NCI-H510A treated with DMSO at 0.1 percent for 48 hours (cell line): ENCODE results near the gene SCARB2.

Experiments used
- DNase-seq: peaks from one replicate; lab custom pipeline; 2025; lab: John Stamatoyannopoulos, UW

SCARB2 gene

DNA sequence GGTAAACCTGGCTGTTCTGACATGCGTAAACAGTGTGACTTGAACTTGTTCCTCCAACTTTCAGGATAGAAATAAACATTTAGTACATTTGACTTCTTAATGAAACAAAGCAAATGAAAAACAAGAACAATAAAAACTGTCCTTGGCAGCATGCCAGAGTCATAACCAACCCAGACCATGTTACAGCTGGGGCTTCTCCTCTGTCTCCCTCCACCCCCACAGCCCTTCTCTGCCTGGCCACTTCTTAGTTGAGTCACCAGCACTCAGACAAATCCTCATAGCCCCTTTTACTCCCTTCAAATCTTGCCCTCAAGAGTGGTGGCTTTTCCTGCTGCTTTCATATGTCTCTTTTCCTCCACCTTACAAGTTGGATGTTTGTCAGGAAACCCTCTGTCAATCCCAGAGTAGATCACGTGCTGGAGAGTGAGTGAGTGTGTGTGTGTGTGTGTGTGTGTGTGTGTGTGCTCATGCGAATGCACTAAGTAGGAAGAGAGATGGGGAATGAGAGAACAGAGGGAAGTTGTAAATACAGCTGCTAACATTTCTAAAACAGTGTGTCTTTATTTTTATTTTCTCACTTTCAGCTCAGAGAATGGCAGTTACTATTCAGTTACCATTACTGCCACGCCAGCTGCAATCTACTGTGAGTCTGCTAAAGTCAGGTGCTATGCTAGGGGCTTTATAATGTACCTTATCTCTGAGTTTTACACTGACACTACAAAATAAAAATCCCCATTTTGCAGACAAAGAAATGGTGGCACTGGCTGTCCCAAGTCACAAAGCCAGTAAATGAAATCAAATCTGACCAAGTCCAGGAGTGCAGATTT, 15.0 kb downstream of the SCARB2 start:
- DNase-seq: peak; percentile 97

DNA sequence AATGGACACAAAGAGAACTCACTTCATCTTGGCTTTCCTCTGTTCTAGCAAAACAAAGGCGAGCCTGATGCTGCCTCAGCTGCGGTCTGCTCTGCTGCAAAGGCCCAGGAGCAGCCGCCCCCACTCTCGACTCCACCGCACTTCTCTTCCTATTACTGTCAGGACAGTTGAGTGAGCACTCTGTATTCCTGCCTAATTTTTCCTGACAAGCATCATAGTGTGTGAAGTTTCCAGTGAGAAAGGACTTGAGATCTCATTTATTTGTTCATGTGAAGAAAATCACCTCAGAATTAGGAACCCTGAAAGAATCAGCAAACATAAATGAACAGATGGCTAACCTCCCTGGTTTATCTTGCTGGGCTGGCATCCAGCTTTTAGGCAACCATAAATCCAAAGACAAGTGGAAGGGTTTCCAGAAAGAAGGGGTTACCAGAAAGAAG, 15.6 kb downstream of the SCARB2 start:
- peak; percentile 98 for DNase-seq

- DNase-seq: no peak
Observed at GRCh38 chr4:76197031-76197743, 16.4 kb downstream of the SCARB2 start.

GRCh38 chr4:76196376-76196775, 17.2 kb downstream of the SCARB2 start:
- DNase-seq: no peak

DNA sequence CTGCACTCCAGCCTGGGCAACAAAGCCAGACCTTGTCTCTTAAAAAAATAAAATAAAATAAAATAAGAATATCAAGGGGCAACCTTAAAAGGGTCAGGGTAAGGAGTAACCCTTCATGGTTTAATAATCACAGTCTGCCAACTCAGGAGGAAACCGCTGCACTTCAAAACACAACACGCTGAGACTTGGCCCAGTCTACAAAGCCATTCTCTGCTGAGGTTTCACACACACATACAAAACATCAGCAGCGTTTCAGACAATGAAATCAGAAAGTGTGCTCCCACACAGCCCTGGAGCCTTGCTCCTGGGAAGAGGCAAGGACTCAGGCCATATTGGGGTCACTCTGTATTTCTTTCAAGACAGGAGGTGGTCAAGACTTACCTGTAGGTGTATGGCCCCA, 18.3 kb downstream of the SCARB2 start:
- no peak for DNase-seq

- no peak for DNase-seq
Observed at GRCh38 chr4:76194325-76194724, 19.3 kb downstream of the SCARB2 start.

DNA sequence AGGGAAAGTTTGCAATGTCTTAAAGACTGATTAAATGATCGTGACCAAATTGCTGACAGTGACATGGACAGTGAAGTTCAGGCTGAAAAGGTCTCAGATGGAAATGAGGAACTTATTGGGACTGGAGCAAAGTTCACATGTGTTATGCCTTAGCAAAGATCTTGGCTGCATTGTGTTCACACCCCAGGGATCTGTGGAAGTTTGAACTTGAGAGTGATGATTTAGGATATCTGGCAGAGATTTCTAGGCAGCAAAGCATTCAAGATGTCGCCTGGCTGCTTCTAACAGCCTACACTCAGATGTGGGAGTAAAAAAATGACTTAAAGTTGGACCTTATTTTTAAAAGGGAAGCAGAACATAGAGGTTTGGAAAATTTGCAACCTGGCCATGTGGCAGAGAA, 21.4 kb downstream of the SCARB2 start:
- no peak for DNase-seq

DNA sequence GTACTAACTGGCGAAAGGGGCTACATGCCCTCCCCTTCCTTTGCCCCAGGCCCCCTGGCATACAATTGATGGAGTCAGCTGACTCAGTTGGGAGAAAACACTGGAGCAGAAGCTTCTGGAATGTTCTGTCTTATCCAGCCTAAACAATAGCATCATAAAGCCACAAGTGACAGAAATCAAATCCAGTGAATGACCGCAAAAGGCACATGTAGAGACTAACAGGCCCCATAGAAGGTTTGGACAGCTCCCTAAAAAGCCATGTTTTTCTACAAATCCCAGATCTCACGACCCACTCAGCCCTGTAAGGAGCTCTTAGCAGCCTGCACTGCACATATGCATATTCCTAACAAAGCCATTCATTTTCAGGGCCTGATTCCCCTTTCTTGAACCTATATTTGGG, 25.1 kb downstream of the SCARB2 start:
- no peak for DNase-seq

- no peak for DNase-seq
Observed at GRCh38 chr4:76188149-76188548, 25.5 kb downstream of the SCARB2 start.

- no peak for DNase-seq
Observed at GRCh38 chr4:76187152-76187551, 26.5 kb downstream of the SCARB2 start.

DNA sequence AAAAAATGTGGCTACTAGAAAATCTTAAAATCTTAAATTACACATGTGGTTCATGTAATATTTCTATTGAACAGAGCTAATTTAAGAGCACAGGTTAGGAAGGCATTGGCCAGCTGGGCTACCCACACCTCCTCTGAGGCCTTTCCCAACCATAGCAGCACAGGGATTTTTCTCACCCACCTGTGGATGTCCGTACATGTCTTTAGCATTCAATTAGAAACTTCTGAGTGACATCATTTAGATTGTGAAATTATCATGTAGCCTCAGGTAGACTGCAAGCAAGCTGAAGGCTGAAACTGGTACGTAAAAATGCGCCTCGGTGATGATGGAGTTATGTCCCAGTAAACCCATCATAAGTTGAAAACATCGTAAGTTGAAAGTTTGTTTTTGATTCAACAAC, 31.2 kb downstream of the SCARB2 start:
- no peak for DNase-seq

DNA sequence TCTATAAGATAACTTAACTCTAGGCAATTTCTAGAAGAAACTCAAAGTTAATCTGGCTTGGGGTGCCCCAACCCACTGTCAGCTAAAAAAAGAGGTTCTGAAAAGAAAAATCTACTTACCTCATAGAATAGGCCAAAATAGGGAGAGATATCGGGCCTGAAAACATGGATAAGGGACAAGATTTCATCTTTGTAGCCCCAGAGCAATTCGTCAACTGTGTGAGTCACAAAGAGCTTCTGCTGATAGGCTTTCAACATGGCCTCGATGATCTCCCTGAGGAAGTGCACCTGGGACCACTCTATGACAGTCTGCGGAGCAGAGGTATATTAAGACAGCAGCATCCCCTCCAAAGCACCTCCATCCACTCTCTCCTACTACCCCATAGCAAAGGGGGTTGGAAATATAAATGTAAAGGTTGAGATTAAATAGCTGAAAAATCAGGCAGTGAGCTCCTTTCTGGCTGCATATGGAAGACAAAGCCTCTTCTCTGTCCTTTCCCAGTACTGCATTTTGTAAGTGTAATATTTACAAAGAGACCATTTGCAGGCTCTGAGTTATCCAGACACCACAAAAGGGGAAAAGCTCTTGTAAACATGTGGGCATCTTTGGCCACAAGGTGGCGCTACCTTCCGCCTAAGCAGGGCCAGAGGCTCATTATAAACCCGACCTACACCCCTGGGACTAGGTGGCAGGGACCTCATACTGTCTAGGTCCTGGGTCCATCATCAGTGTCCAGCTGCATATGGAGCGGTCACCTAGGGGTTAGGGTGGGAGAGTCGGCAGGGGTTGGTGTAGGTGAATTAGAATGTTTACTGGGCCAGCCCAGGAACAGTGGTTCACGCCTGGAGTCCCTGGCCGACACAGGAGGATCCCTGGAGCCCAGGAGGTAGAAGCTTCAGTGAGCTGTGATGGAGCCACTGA, 34.0 kb downstream of the SCARB2 start:
- peak; percentile 90 for DNase-seq

DNA sequence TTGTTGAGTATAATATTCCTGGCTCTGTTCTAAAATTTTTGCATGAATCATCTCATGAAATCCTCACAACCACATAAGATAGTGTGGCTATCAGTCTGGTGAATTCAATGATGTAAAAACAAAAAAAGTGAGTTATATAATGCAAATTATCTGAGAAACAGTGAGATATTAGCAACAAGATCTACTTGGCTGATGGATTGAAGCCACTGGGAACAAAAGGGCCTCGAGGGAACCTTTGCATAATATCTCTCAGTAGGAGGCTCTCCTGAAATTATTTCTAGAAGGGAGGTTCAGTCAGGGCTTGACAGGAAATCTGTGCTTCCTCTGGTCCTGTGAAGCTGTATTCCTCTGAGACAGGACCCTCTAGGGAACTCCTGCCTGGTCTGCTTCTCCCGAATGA, 35.3 kb downstream of the SCARB2 start:
- no peak for DNase-seq

GRCh38 chr4:76177709-76178108, 35.9 kb downstream of the SCARB2 start:
- no peak for DNase-seq

DNA sequence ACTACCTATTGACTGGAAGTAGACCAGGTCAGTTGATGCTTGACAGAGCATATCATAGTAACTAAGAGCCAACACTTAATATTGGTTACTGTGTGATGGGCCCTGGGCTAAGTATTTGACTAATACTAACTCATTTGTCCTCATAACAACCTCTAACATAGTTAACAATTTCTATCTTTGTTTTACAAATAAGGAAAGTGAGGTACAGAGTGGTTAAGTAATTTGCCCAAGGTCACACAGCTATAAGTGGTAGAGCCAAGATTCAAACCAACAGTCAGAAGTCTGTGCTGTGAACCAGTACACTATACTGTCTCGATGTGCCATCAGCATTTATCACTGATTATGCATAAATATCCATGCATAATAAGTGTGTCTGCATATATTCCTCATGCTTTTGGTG, 38.3 kb downstream of the SCARB2 start:
- no peak for DNase-seq

- no peak for DNase-seq
Observed at GRCh38 chr4:76174216-76174615, 39.4 kb downstream of the SCARB2 start.

GRCh38 chr4:76168688-76169087, 44.9 kb downstream of the SCARB2 start:
- no peak for DNase-seq

DNA sequence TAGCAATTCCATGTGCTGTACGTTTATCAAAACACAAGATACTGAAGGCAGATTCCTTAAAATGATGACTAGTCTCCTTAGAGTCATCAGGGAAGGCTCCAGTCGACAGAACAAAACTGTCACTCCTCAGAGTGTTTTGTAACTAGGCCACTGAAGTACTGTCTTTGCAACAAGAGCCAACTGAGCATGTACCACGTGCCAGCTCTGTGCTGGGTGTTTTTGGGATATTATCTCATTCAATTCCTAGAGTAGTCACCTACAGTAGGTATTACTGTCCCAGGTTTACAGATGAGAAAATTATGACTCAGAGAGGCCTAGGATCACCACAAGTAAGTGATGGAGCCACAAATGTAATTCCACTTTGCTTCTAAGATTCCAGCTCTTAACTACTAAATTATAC, 47.1 kb downstream of the SCARB2 start:
- no peak for DNase-seq

DNA sequence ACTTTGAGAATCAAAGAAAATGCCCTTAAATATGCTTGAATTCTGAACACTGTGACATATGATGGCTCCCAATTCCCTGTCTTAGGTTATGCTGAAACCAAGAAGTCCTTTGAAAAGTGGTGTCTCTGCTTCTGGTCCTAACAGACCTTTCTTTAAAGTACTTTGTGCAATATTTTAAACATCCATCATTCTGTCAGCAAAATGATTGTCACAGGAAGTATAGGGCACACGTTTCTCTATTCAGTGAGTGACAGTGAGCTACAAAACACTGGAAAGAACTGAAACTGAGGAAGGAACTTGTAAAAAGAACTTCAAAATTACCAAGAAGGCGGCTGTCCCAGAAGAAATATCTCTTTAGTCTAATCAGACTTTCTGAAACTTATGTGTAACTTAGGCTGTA, 53.3 kb downstream of the SCARB2 start:
- DNase-seq: no peak

DNA sequence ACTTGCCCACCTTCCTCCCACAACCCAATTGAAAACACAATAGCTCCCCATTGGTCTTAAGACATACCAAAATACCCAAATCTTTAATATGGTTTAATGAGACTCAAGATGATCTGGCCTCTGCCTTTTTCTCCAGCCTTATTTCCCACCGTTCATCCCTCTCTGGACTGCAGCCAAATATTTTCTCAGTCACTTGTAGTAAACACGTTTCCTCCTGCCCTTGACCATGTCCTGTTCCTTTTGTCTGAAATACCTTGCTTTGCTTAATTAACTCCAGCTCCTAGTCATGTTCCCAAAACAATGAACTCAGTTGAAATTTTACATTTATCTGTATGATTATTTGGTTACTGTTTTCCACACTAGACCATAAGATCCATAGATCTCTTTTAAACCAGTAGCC, 57.0 kb downstream of the SCARB2 start:
- peak; percentile 6 for DNase-seq

DNA sequence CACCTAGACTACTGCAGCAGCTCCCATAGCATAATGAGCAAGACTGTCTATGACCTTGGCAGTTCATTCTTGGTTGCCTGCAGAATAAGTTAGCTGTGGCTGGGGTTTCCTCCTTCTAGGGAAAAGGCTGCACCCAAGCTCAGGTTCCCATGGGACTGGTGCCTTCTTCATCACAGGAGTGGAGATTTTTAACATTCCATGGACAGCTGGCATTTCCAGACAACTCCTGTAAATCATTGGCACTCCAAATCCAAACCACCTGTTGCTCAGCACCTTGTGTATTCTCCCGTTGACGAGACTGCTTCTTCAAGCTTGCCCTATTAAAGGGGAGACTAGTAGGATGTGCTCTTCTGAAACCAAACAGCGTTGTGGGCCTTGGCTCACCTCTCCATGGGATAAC, 57.6 kb downstream of the SCARB2 start:
- DNase-seq: no peak

DNA sequence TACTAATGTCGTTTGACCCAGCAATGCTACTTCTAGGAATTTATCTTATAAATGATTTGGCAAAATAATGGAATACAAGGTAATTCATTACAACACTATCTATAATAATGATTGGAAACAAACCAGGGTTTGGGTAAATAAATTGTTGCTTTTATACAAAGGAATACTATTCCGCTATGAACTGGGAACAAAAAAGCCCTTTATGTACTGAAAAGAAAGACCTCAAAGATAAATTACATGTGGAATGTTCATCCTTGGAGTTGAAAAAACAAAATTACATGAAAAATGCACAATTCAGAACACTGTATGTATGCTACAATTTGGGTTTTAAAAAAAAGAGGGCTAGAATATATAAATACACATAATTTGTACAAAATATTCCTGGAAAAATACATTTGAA, 60.3 kb downstream of the SCARB2 start:
- DNase-seq: no peak
